ENCODE data around the gene NEAT1.
A peak's percentile ranks its signal among the peaks of the same experiment; 100 is the strongest.
"Not testable (repeated sequence)": the region's sequence is repeated elsewhere in the genome, so short reads cannot be mapped to it uniquely, and the experiment has no call there.

NEAT1 gene

DNA sequence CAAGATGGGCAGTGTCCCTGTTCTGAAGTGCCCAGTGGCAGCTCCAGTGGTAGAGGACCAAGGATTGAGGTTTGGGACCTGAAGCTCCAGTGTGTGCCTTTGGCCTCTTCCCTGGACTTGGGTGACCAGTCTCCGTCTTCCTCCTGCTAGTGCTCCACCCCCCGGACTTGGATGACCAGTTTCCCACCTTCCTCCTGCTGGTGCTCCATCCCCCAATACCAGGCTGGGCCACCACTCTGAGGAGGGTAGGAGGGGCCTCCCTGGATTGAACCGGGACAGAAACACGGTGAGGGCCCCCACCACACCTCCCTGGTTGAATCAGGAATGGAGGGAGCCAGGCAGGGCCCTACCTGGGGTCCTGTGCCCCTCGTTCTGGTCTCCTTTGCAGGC, 10.9 kb upstream of the NEAT1 start:
- DNase-seq, result no peak

DNA sequence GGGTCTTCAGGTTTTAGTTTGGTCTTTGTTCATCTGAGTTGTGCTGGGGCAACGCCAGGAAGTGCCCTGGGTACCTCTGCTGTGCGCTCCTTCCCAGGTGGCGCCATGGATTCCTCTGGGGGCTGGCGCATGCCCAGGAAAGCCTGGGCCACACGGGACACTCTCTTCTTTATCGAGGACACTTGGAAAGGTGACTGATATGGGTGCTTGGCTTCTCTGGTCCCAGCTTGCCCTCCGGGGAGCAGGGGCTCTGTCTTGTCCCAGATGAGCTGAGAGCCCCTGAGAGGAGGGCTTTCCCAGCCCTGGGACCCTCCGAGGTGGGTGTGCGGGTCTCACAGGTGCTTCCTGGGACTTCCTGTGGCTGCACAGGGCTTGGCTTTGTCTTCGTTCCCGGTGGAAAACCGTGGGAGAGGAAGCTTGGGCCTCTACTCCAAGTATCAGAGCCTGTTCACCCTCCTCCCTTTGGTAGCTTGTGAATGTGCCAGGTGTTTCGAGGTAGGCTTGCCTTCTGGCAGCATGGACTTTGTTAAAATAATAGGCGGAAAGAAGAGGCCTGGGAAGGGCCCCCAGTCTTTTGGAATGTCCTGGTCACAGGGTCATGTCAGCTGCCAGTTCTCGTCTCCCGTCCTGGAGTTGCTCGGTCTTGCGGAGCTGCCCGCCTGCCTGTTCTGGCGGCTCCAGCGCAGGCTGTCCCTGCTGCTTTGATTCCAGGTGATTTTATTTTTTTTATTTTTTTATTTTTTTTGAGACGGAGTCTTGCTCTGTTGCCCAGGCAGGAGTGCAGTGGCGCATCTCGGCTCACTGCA, 10.1 kb upstream of the NEAT1 start:
- no peak for DNase-seq

DNA sequence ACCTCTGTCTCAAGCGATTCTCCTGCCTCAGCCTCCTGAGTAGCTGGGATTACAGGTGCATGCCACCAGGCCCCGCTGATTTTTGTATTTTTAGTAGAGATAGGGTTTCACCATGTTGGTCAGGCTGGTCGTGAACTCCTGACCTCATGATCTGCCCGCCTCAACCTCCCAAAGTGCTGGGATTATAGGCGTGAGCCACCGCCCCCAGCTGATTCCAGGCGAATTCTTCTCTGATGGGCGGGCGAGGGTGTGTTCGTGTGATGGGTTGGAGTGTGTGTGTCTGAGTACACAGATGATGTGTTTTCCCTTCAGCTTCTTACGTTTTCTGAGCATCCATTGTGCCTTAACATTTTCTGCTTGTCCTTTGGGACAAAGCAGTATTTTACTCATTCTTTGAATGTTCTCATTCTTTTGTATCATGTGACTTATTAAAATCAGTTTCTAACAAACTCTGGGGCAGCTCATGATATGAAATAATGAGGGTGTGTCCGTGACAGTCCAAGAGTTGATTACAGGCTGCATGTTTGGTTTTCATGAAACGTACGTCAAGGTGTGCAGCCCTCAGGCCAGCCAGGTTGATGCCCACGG, 9.4 kb upstream of the NEAT1 start:
- not testable (repeated sequence) for DNase-seq

DNA sequence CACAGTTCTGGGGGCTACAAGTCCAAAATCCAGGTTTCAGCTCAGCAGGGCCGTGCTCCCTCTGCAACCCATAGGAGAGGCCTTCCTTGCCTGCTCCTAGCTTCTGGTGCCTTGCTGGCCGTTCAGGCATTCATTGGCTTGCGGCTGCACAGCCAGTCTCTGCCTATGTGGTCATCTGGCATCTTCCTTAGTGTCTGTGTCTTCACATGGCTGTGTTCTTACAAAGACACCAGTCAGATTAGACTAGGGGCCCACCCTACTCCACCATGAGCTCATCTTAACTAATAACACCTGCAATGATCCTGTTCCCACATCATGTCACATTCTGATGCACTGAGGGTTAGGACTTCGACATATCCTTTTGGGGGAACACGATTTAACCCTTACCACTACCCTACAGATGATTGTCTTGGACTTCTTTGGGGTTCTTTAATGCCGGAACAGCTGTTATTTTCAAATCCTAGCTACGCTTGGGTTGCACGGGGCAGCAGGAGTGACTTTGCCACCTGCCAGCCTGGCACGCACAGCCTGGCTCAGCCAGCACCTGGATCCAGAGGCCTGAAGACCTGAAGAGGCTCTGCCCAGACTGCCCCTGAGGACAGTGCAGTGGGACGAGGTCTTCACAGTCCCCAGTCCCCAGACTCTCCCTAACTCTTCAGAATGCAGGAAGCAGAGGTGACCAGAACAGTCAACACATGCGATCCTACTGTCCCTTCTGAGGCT, 7.7 kb upstream of the NEAT1 start:
- no peak for DNase-seq

DNA sequence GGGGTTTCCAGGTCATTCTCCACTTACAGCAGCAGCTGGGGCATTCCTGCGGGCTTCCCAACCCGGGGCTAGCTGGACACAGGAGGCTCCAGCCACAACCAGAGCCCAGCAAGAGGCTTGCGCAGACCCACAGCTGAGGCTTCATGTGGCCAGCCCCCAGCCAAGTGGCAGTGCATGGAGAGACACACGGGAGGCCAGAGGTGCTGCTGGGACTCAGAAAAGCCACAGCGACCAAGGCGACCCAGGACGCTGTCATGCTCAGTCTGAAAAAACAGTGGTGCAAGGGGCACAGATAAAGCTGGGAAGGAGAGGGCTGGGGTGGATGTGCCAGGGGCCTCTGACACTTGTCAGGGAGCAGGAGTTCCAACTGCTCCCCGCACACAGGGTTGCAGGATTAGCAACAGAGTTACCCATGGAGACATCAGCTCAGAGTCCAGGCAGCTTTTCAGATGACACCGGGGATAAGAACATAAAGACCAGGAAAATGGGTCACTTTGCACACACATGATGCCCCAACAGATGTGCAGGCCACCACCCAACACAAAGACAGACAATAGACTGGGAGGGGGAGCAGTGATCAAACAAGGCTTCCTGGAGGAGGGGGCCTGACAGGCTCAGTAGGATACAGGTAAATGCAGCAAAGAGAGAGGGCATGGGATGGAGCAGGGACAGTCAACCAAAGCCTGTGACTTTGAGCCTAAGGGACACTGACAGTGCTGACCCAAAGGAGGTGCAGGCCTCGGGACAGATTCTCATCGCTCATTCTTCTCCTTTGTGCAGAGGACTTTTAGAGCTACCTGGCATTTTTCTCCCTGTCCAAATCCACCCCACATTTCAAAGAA, 6.9 kb upstream of the NEAT1 start:
- DNase-seq, result no peak

DNA sequence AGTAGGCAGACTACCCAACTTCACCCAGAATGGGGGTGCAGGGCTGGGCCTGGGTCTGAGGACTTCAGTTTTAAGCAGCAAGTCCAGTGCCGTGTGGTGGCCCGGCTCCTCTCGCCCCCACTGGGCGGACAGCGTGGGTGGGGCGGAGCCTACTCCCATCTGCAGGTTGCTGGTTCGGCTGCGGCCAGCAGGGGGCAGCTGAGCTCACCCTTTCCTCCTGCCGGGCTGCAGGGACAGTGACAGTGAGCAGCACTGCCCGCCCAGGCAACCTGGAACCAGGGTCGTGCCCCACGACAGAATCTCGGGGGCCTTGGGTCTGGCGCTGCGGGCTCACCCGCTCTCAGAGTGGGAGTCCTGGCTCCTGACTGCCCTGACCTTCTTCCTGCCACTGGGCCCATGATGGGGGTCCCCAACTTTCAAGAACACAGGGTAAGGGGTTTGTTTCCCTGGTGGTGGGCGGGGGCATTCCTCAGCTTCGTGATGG, 6.2 kb upstream of the NEAT1 start:
- peak; percentile 91 to 93 for DNase-seq

DNA sequence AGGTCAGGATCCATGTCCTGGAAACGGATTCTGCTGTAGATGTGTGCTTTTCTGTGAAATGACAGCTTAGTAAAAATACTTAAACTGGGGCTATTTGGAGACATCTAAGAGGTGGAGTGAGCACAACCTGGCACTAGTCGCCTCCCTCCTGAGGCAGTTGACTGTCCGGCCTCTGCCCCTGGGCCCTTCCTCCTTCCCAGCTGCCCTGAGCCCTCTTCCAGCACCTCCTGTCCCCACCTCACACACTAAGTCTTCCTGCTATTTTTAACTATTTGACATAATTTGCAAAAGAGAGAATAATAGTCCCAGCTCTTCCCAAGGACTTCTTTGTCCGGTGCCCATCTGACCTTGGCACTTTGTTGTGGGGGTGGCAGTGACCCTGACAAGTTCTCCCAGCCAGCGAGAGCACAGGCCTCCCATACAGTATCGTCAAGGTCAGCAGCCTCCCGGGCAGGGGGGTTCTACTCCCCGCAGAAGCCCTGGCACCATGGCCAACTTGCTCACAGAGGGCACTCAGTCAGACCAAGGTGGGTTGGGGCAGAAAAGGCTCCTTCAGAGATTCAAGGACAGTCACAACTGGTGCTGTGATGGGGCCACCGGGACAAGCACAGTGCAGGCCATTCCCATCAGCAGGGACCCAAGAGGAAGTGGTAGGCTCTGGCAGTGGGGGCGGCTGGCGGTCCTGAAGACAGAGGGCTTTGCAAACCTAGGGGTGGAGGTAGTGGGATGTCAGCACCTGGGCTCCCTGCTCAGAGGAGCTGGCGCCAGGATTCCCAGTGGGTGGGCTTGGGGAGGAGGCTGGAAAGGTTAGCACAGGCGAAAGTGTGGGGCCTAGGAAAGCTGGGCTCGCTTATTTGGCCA, 5.5 kb upstream of the NEAT1 start:
- no peak for DNase-seq

DNA sequence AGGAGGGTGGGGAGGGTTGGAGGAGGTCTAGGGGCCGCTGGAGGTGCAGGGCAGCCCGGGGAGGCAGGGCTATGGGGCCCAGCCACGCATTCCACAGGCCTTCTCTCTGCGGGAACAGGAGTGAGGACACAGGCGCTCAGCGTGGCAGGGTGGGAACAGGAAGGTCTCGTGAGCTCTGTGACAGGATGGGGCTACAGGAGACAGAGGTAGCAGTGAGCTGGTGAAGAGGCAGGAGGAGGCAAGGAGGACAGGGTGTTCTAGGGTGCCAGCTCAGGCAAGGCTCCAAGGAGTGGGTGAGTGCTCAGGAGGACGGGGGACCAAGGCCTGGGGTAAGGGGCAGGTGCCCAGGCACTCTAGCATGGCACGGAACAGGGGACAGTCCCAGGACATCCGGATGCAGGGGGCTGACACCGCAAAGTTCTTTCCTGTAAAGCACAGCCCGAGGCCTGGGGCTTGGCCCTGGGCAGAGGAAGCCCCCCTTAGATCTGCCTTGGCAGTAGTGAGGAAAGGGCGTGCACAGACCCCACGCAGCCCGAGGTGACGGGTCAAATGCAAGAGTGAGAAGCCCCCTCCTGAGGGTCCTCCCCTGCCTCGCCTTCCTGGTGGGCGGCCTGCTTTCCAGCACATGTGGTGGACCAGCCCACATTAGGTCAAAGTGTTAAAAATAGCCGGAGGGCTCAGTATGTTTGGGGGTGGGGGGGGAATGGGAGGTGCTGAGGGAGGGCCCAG, 4.7 kb upstream of the NEAT1 start:
- DNase-seq, result no peak

DNA sequence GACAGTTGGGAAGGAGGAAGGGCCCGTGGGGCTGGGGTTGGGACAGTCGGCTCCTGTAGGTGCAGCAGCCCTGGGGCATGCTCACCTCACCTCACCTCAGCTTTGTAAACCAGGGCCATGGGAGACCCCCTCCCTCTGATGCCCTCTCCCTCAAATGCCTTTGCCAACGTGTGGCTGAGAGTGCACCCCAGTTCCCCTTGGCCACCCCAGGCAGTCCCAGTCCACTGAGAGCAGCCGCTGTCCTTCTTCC, 4.2 kb upstream of the NEAT1 start:
- DNase-seq, result no peak

DNA sequence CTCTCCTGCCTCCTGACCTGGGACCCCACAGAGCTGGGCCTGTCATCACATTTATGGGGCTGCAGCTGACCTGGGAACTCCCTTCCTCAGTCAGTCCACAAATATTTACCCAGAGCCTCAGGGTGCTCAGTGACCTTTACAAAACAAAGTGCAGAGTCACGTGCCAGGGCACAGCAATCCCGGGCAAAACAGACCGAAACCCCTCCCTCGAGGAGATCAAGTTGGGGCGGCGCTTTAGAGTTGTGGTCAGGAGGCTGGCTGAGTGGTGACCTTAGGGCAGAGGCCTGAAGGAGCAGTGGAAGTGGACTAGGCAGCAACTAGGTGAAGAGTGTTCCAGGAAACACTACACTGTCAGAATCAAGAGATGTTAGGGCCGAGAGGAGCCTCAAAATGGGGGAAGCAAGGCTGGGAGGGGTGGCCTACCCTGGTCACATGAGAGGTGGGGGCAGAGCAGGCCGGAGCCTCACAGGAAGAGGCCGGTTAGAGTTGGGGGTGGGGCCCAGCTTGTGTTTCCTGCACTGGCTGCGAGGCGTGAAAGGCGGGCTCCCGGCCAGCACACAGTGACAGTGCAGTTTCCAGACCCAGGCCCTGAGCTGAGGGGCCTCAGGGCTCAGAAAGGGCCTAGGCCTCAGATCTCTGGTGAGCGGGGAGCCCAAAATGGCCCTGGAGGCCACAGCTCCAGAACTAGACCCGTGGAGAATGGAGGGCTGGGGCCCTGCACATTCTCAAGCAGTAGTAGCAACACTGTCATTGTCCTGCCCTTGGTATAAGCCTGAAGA, 3.7 kb upstream of the NEAT1 start:
- DNase-seq, result peak; percentile 39 to 44

DNA sequence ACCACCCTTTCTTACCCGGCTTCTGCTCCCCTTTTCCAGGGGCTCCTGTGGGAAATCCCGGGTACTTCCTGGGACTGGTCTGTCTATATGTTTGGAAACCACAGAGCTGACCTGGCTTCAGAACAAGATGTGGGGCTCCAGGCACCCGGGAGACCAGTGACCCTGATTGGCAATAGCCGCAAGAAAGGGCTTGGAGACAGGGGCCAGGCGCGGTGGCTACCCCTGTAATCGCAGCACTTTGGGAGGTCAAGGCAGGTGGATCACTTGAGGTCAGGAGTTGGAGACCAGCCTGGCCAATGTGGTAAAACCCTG, 3.2 kb upstream of the NEAT1 start:
- no peak for DNase-seq

DNA sequence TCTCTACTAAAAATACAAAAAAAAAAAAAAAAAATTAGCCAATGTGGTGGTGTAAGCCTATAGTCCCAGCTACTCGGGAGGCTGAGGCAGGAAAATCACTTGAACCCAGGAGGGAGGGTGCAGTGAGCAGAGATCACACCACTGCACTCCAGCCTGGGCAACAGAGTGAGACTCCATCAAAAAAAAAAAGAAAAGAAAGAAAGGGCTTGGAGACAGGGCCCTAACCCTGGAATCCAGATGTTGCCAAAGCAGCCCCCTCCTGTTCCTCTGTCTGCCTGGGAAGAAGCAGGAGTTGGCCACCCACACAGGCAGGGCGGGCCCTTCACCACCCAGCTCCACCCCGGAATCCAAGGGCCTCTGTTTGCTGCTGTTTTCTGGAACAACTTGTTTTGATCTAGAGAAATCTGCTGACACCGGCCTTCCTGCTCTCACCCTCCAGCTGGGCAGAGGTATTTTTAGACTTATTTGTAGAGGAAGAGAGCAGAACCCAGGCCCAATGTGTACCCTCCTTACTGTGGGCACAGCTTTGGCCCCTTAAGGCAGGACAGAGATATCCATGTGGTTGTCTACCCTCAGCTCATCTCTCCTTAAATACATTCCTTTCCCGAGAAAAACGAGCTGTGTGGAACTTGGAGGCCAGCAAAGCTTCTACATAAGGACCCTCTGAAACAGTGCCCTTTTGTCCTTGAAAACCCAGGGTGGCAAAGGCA, 2.7 kb upstream of the NEAT1 start:
- DNase-seq, result peak in 1 of 2 experiments; percentile 36

DNA sequence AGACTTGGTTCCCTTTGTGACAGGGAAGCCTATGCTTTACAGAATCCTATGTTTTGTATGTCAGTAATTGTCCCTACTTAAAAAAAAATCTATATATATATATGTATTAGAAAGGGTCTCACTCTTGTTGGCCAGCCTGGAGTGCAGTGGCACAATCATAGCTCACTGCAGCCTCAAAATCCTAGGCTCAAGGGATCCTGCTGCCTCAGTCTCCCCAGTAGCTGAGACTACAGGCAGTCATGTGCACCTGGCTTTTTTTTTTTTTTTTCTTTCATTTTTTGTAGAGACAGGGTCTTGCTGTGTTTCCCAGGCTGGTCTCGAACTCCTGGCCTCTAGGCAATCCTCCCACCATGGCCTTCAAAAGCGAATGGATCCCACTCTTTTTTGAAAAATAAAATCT, 2.1 kb upstream of the NEAT1 start:
- DNase-seq, result no peak

DNA sequence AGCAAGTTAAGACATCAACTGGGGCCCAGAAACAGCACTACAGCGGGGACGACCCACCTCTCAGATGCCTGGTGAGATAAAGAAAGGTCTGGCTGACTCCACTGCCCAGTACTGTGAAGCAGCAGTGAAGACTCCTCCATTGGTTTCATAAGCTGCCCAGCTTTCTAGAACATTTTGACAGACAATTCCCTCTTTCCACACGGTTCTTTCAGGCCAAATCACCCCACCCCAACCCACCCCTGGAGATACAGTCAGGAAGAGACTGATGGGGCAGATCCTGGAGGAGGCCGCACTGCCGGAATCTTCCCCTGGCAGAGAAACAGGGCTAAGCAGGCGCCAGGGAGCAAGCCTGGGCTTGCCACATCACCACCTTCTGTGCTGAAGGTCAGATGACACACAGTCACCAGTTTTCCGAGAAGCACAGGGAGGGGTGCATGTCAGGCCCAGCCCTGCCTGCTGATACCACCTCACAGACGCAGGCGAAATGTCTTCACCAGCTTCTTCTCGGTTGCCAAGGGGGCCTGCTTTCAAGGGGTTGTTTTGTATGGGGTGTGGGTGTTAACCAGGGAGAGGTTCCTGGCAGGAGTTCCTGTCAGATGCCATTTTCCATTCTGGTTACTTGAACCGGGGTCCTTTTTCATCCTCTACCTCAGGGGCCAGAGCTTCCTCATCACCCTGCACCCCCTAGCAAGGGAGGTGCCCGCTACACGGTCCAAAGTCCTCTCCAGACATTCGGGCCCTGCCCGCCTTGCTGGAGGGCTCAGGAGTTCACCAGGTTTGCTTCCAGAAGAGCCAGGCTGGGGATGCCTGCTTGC, 1.4 kb upstream of the NEAT1 start:
- peak; percentile 86 to 88 for DNase-seq

DNA sequence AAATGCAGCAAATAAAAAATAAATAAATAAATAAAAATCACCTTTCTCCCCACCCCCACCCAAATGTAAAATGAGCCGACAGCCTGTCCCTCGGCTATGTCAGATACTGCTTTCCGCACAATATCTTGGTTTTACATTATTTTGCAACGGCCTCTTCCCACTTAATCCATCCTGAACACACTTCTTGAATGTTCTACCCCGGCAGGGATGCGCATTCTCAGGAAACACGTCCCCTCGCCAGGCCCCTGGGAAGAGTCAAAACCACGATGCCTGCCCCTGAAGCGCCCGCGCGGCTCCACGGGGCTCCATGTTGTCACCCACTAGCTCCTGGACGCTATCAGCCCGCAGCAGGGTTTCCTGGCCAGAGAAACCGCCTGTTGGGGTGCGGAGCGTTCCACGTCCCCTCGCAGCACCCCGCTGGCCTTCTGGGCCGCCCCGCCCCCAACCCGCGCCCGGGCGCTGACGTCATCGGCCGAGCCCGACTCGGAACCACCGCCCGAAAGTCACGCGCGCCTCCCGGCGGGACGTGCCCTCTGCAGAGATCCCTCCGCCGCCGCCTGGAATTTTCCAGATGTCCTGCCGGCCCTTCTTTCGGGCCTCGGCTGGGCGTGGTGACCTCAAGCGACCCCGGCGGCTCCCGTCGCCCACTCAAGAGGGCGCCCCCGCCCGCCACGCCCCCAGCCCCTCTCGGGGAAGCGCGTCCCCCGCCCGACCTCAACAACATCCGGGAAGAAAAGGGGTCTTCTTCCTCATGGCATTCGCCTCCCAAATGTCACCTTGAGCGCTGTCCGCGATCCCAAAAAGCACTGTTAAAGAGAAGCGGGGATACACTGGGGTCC, 585 bp upstream of the NEAT1 start:
- DNase-seq, result peak; percentile 89 to 90

DNA sequence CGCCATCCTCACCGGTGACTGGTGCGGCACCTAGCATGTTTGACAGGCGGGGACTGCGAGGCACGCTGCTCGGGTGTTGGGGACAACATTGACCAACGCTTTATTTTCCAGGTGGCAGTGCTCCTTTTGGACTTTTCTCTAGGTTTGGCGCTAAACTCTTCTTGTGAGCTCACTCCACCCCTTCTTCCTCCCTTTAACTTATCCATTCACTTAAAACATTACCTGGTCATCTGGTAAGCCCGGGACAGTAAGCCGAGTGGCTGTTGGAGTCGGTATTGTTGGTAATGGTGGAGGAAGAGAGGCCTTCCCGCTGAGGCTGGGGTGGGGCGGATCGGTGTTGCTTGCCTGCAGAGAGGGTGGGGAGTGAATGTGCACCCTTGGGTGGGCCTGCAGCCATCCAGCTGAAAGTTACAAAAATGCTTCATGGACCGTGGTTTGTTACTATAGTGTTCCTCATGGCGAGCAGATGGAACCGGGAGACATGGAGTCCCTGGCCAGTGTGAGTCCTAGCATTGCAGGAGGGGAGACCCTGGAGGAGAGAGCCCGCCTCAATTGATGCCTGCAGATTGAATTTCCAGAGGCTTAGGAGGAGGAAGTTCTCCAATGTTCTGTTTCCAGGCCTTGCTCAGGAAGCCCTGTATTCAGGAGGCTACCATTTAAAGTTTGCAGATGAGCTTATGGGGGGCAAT, 1.1 kb downstream of the NEAT1 start:
- DNase-seq, result no peak

DNA sequence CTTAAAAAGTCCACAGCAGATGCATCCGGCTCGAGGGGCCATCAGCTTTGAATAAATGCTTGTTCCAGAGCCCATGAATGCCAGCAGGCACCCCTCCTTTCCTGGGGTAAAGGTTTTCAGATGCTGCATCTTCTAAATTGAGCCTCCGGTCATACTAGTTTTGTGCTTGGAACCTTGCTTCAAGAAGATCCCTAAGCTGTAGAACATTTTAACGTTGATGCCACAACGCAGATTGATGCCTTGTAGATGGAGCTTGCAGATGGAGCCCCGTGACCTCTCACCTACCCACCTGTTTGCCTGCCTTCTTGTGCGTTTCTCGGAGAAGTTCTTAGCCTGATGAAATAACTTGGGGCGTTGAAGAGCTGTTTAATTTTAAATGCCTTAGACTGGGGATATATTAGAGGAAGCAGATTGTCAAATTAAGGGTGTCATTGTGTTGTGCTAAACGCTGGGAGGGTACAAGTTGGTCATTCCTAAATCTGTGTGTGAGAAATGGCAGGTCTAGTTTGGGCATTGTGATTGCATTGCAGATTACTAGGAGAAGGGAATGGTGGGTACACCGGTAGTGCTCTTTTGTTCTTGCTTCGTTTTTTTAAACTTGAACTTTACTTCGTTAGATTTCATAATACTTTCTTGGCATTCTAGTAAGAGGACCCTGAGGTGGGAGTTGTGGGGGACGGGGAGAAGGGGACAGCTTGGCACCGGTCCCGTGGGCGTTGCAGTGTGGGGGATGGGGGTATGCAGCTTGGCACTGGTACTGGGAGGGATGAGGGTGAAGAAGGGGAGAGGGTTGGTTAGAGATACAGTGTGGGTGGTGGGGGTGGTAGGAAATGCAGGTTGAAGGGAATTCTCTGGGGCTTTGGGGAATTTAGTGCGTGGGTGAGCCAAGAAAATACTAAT, 1.9 kb downstream of the NEAT1 start:
- peak; percentile 63 to 66 for DNase-seq

All from activated CD4-positive, alpha-beta T cell treated with anti-CD3 and anti-CD28 coated beads, Interleukin-2, amount 50 U/mL, for 4 hours (primary cell).